Measurements from ENCODE around the gene LSM10. TPM values are rescaled to one million over a fixed set of nuclear protein-coding genes. Genes with fewer than 3 reads are reported as not detected.

The LSM10 gene
- total RNA-seq = 100 to 1,000 TPM in 2 of 4 donors, 10 to 100 TPM in 2; 56.6 to 114 (median 90.0) TPM
- polyA plus RNA-seq = 10 to 100 TPM; 50.5 to 51.3 (median 50.9) TPM

- Histone ChIP-seq H3K27me3 (no peaks in the 10 kb centered on the region), H3K36me3 (peaks cover 5 to 15% (median 12%) of the 10 kb centered on the region in 4 donors), H3K9me3 (no peaks in the 10 kb centered on the region), H3K4me1 (peaks cover 0 to 29% (median 15%) of the 10 kb centered on the region in 4 donors), H3K4me3 (peak within 1 kb of the TSS; percentile 67 to 99 (median 94)), H3K27ac (peak within 1 kb of the TSS; percentile 92 to 98 (median 98))
- peak; percentile 98 to 99 for TF ChIP-seq POLR2A (IDR thresholded peaks at IDR 0.05)
- peak; percentile 99 to 100 (median 99) for TF ChIP-seq POLR2AphosphoS5 (IDR thresholded peaks at IDR 0.05)
- TF ChIP-seq EP300 (IDR thresholded peaks at IDR 0.05) = peak in 1 of 4 donors; percentile 84
- no peak for TF ChIP-seq CTCF (IDR thresholded peaks at IDR 0.05)
- WGBS, 2 donors = 0% methylated on average over 60 of the region's 60 CpGs
- intact Hi-C loops (cut with DNase I) = loop anchor here (1.0 kb wide), 1 partner anchor 11 kb away; no protein-coding TSS in a partner anchor
- DNase-seq = peak; percentile 98
Measured at GRCh38 chr1:36397378-36398230, at the start of gene LSM10. Gene LSM10 (minus strand): TSS chr1:36397908. CDS start chr1:36394129, 3,779 bp downstream.

- intact Hi-C loops (cut with DNase I) = no loop called here
Measured at GRCh38 chr1:36447450-36447849, 49.7 kb upstream of the LSM10 start.

GRCh38 chr1:36446746-36447145 is 49.0 kb upstream of the LSM10 start:
- 55 to 85% methylated on average over 5 of the region's 5 CpGs for WGBS, 2 donors
- H3K27me3 ChIP-seq = no peaks in the 10 kb centered on the region

More at GRCh38 chr1:36447450-36447849, 49.7 kb upstream of the LSM10 start:
- no peaks in the 10 kb centered on the region for H3K36me3 ChIP-seq
- no peak overlapping the region for H3K27ac ChIP-seq
- DNase-seq = no peak
- peaks cover 0 to 21% (median 14%) of the 10 kb centered on the region in 4 donors for H3K4me1 ChIP-seq
- no peak overlapping the region for H3K4me3 ChIP-seq
- no peaks in the 10 kb centered on the region for H3K27me3 ChIP-seq
- no peaks in the 10 kb centered on the region for H3K9me3 ChIP-seq
- TF ChIP-seq POLR2A (IDR thresholded peaks at IDR 0.05) (no peak), POLR2AphosphoS5 (IDR thresholded peaks at IDR 0.05) (no peak), EP300 (IDR thresholded peaks at IDR 0.05) (no peak), CTCF (IDR thresholded peaks at IDR 0.05) (no peak)

GRCh38 chr1:36446271-36446670 is 48.6 kb upstream of the LSM10 start:
- Histone ChIP-seq H3K4me3 (no peak overlapping the region), H3K9me3 (no peaks in the 10 kb centered on the region), H3K27ac (no peak overlapping the region), H3K4me1 (peaks cover 0 to 20% (median 14%) of the 10 kb centered on the region in 4 donors), H3K27me3 (no peaks in the 10 kb centered on the region), H3K36me3 (no peaks in the 10 kb centered on the region)
- DNase-seq = no peak
- 62 to 78% methylated on average over 8 of the region's 8 CpGs for WGBS, 2 donors
- no peak for TF ChIP-seq POLR2A (IDR thresholded peaks at IDR 0.05)
- no peak for TF ChIP-seq CTCF (IDR thresholded peaks at IDR 0.05)
- TF ChIP-seq EP300 (IDR thresholded peaks at IDR 0.05) = no peak
- no peak for TF ChIP-seq POLR2AphosphoS5 (IDR thresholded peaks at IDR 0.05)
- intact Hi-C loops (cut with DNase I) = no loop called here

More at GRCh38 chr1:36446746-36447145, 49.0 kb upstream of the LSM10 start:
- TF ChIP-seq POLR2AphosphoS5 (IDR thresholded peaks at IDR 0.05) = no peak
- TF ChIP-seq CTCF (IDR thresholded peaks at IDR 0.05) = no peak
- no peak for TF ChIP-seq POLR2A (IDR thresholded peaks at IDR 0.05)
- no peak for TF ChIP-seq EP300 (IDR thresholded peaks at IDR 0.05)
- H3K36me3 ChIP-seq = no peaks in the 10 kb centered on the region
- no peak overlapping the region for H3K4me3 ChIP-seq
- no peak for DNase-seq
- peaks cover 0 to 21% (median 14%) of the 10 kb centered on the region in 4 donors for H3K4me1 ChIP-seq
- intact Hi-C loops (cut with DNase I) = no loop called here
- no peaks in the 10 kb centered on the region for H3K9me3 ChIP-seq
- no peak overlapping the region for H3K27ac ChIP-seq

Data from sigmoid colon (tissue), 7 donors.